Hematopoietic multipotent progenitor cell treated with erythropoietin and hydrocortisone succinate and interleukin-3 and kit ligand, for 15 days (in vitro differentiated cells): ENCODE data around the gene BOLA2B.
"Not testable (repeated sequence)": the region's sequence is repeated elsewhere in the genome, so short reads cannot be mapped to it uniquely, and the experiment has no call there.

Experiments used
- DNase-seq: peaks from one replicate; pipeline ENCODE4 v3.0.0-alpha.2; 2015; ENCODE audit warnings: low spot score

Gene BOLA2B

GRCh38 chr16:30193615-30194014 is at the start of gene BOLA2B, which contains the start of gene SLX1A:
Gene BOLA2B (minus strand): TSS chr16:30193666. CDS start chr16:30193595, 71 bp downstream.
Gene SLX1A (plus strand): TSS chr16:30193875. CDS start chr16:30194085, 210 bp downstream.
- not testable (repeated sequence) for DNase-seq

GRCh38 chr16:30217082-30217481 is 23.6 kb upstream of the BOLA2B start:
- not testable (repeated sequence) for DNase-seq

- not testable (repeated sequence) for DNase-seq
Observed at GRCh38 chr16:30211414-30211813, 17.9 kb upstream of the BOLA2B start.

- DNase-seq: not testable (repeated sequence)
Observed at GRCh38 chr16:30209032-30209431, 15.6 kb upstream of the BOLA2B start.

- DNase-seq: not testable (repeated sequence)
Observed at GRCh38 chr16:30207063-30207704, 13.7 kb upstream of the BOLA2B start.

- not testable (repeated sequence) for DNase-seq
Observed at GRCh38 chr16:30206252-30206651, 12.8 kb upstream of the BOLA2B start.

- DNase-seq: not testable (repeated sequence)
Observed at GRCh38 chr16:30205541-30206236, 12.2 kb upstream of the BOLA2B start.

- DNase-seq: not testable (repeated sequence)
Observed at GRCh38 chr16:30199608-30200343, 6.3 kb upstream of the BOLA2B start.

GRCh38 chr16:30199049-30199448 is 5.6 kb upstream of the BOLA2B start, which contains the start of gene SULT1A3:
Gene SULT1A3 (plus strand): TSS chr16:30199255. CDS start chr16:30200729, 1,474 bp downstream.
- not testable (repeated sequence) for DNase-seq

GRCh38 chr16:30197001-30197400 is 3.5 kb upstream of the BOLA2B start:
- not testable (repeated sequence) for DNase-seq

GRCh38 chr16:30194172-30194925 is 883 bp upstream of the BOLA2B start:
- not testable (repeated sequence) for DNase-seq

- DNase-seq: not testable (repeated sequence)
Observed at GRCh38 chr16:30193098-30193497, 368 bp downstream of the BOLA2B start.

GRCh38 chr16:30191158-30191557 is 2.3 kb downstream of the BOLA2B start:
- not testable (repeated sequence) for DNase-seq

- no peak for DNase-seq
Observed at GRCh38 chr16:30187971-30188561, 5.4 kb downstream of the BOLA2B start.

- no peak for DNase-seq
Observed at GRCh38 chr16:30187556-30187865, 6.0 kb downstream of the BOLA2B start.

- DNase-seq: peak; percentile 74
Observed at GRCh38 chr16:30186782-30187555, 6.5 kb downstream of the BOLA2B start.

GRCh38 chr16:30186444-30186781 is 7.1 kb downstream of the BOLA2B start:
- DNase-seq: no peak

GRCh38 chr16:30185683-30186421 is 7.6 kb downstream of the BOLA2B start:
- no peak for DNase-seq

GRCh38 chr16:30184891-30185682 is 8.4 kb downstream of the BOLA2B start:
- DNase-seq: no peak
